HG03354 (cell line): ENCODE data around the gene ADARB2.

Experiments used
- ATAC-seq: cut with Tn5 transposase; IDR thresholded peaks from one replicate; pipeline ENCODE4 v1.9.1; 2021; ENCODE audit warnings: mild to moderate bottlenecking; ENCODE audit not compliant: unreplicated experiment, poor library complexity, severe bottlenecking

ADARB2 gene

DNA sequence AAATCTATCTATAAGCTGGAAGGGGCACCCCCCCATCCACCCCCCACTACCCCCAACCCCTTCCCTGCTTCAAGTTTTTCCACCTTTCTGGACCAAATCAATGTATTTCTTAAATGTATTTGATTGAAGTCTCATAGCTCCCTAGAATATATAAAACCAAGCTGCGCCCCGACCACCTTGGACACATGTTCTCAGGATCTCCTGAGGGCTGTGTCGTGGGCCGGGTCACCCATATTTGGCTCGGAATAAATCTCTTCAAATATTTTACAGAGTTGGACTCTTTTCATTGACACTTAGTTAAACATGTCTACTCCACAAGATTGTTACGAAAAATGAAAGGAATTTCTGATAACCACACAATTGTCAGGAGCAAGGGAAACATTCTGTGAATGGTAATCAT, 215.6 kb downstream of the ADARB2 start:
- ATAC-seq: no peak

GRCh38 chr10:1520909-1521565, 216.3 kb downstream of the ADARB2 start:
- ATAC-seq: no peak

- no peak for ATAC-seq
These were observed 217.9 kb downstream of the ADARB2 start for GRCh38 chr10:1519391-1519790.

DNA sequence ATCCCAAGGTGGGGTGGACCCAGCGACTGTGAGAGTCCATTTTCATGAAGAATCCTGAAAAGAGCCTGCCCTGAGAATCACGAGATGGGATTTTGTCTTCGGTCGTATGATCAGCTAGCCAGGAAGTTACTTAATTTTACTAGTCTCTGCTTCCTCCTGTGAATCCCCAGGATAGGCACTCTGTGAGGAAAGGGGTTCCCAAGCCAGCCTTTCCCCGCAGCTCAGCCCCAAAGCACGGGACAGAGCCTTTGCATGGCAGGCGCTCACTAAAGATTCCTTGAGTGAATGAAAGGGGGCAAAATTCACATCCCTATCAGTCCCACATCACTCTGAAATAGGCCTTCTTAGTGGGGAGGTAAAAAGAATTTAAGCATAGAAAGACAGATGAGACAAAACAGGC, 219.6 kb downstream of the ADARB2 start:
- ATAC-seq: no peak

DNA sequence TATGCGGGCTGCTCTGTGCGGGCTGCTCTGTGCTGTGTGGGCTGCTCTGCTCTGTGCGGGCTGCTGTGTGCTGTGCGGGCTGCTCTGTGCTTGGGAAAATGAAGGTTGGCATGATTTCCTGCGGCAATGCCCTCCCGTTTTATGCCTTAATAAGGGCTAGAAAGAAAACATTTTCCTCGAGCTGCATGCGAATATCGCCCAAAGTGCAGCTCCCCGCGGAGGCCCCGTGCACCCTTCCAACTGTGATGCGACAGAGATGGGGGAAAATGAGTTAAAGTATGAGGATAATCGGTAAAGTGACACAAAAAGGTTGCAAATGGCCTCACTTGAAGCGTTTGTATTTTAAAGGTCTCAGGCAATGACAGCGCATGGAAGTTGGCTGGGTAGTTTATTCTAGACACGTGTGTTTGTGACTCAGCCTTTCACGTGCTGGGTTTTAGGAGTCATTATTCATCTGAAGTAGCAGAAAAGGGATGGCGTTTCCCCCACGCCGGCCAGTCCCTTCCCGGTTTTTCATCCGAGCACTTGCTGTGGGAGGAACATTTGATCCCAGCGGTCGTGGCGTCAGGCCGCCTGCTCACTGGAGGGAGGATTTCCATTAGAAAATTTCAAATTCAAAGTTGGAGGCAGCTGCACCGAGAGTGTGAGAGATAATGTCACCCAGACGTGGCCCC, 220.7 kb downstream of the ADARB2 start:
- no peak for ATAC-seq

- no peak for ATAC-seq
These were observed 221.4 kb downstream of the ADARB2 start for GRCh38 chr10:1515780-1516491.

DNA sequence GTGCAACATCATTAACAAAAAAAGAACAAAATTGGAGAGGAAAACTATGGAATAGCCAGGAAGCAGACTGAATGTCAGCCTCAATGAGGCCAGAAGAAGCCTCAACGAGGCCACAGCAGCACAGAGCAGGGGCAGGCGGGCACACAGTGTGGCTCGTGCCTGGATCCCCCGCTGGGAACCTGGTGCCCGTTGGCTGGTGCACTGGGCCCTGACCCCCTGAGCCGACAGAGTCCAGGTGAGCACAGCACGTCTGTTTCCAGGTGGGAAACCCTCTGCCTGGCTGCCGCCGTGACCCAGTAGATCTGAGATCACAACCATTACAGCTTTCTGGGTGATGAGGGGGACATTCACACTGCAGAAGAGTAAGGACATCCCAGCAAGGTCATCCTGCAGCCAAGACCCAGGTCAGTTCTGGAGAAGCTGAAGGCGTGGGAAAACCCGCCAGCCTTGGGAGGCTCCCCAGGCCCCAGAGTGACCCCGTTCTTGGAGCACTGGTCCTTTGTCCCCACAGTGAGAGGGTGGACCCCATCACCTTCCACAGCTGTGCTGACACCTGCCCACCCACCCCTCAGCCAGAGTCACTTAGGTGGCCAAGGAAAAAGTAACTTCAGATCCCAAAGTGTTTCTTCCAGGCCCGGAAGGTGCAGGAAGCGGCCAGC, 222.1 kb downstream of the ADARB2 start:
- no peak for ATAC-seq

DNA sequence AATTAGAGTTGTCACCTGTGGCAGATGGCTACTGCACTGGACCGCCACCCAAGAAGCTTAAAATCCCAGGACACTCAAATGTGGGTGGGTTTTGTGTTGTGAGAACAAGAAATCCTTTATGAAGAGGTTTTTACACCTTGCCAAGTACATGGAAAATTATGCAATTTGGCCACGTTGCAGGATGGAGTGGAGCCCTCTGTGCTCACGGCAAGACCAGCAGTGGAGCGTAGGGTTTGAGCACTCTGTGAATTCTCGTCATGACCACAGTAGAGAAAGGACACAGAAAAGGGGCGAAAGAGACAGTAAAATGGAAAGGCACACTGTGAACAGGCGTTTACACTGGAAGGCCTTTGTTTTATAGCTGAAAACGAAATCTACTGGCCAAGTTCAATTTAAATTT, 222.6 kb downstream of the ADARB2 start:
- ATAC-seq: no peak

- ATAC-seq: no peak
These were observed 224.1 kb downstream of the ADARB2 start for GRCh38 chr10:1513221-1513620.

DNA sequence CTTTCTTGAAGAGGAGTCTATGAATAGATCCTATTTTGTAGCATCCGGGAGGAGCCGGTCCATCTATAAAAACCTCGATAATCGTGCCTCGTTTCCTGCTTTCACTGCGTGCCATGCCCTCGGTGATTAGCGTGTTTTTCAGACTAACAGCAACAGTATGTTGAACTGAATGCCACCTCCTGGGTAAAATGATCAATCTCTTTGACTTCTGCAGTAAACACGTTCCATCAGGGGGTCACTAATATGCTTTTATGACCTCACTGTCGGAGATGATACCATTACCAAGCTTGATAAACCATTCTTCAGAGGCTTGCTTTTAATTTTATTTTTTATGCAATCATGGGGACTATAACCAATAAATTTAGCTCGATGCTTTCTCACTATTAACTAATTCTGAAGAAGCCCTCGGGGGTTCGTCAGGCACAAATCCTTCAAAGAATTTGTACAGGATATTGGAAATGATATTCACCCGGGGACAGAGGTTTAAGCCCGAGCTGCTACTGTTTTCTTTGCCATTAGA, 228.3 kb downstream of the ADARB2 start:
- ATAC-seq: no peak

- no peak for ATAC-seq
These were observed 229.2 kb downstream of the ADARB2 start for GRCh38 chr10:1508096-1508495.

GRCh38 chr10:1507436-1507835, 229.9 kb downstream of the ADARB2 start:
- ATAC-seq: no peak

DNA sequence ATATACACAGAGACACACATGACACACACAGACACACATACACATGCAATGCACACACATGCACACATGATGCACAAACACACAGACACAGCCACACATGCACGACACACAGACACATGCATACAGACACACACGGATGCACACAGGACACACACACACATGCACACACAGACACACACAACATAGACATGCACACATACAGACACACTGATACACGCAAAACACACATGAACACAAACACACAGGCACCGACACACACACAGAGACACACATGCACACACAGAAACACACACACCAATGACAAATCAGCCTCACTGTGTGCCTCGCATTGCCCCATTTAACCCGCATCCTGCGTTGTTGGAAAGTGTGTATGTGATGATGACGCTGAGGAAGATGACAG, 232.4 kb downstream of the ADARB2 start:
- ATAC-seq: no peak

DNA sequence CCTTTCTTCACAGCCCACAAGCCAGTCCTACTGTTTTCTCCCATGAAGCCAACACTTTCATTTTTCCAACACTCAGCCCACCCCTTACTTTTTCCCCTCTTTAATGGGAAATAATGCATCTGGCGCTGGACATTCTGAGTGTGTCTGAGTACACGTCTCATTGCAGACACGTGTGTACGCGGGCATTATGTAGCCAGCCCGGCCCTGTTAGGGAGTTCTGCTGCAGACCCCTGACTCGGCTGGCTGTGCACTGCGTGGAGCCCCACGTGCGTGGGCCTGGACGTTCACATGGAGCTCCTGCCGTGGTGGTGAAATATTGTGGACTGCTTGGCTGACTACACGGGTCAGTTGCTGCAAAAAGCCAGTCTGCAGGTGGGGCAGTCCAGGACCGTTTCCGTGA, 233.0 kb downstream of the ADARB2 start:
- ATAC-seq: no peak

DNA sequence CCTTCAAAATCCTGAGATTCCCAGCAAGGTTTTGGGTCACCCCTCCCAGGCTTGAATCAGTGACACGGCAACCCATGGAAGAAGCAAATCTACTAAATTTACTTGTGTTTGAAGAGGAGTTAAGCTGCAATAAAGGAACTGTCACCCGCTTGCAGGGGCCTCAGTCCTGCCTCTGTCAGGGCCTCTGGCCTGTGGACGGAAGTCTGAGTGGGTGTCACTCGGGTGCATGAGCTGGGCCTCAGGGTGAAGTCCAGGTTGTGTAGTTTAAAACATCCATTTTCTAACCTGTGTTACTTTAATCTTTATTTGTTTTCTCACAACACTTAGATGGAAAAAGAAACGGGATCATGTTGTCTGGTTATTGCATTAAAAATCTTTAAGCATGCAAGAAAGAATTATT, 234.9 kb downstream of the ADARB2 start:
- ATAC-seq: no peak

DNA sequence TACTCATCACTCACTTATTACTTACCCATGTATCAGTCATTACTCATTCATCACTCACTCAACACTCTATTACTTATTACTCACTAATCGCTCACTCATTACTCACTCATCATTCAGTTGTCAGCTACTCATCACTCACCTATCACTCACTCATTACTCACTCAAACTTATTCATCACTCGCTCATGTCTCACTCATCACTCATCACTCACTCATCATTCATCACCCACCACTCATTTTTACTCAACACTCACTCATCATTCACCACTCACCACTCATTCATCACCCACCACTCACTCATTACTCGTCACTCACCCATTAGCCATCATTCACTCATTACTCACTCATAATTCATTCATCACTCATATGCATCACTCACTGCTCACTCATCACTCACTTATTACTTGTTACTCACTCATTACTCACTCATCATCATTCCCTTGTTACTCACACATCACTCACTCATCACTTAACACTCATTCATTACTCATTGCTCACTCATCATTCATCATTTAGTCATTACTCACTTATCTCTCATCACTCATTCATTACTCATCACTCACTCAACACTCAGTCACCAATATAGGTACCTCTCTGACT, 237.9 kb downstream of the ADARB2 start:
- ATAC-seq: peak; percentile 60

DNA sequence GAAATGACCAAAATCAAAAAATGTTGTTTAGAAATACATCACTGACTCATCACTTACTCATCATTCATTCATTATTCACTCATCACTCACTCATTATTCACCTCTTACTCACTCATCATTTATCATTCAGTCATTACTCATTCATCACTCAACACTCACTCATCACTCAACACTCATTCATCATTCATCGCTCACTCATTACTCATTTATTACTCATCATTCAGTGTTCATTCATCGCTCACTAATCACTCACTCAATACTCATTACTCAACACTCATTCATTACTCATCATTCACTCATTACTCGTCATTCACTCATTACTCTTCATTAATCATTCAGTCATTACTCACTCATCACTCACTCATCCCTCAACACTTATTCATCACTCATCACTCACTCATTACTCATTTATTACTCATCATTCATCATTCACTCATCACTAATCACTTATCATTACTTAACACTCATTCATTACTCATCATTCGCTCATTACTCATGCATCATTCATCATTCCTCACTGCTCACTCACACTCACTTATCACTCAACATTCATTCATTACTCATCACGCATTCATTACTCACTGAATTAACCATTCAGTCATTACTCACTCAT, 238.5 kb downstream of the ADARB2 start:
- ATAC-seq: peak; percentile 47

- no peak for ATAC-seq
These were observed 241.3 kb downstream of the ADARB2 start for GRCh38 chr10:1495915-1496517.

DNA sequence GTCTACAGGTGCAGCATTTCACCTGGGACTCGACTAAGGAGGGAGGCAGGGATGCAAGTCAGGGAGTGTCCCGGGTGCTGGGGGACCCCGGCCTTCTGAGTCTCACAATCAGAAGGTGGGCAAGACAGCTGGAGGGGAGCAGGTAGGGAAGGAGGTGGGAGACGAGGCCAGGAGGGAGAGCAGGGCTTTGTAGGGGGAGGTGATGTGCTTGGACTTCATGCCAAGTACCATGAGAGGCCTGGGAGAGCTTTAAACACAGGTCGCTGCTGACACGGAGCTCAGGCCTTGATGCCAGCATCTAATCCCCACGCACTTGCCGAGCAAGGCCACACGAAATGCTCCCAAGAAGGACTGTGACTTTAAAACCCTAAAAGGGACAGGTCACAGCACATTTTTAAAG, 244.7 kb downstream of the ADARB2 start:
- no peak for ATAC-seq
